HG03045 (cell line): ENCODE data around the gene RANBP3.
"Not testable (repeated sequence)": the region's sequence is repeated elsewhere in the genome, so short reads cannot be mapped to it uniquely, and the experiment has no call there.

ENCODE experiments used
- ATAC-seq: cut with Tn5 transposase; IDR thresholded peaks from one replicate; pipeline ENCODE4 v1.9.1; 2021; ENCODE audit warnings: mild to moderate bottlenecking, moderate library complexity; ENCODE audit not compliant: unreplicated experiment

The RANBP3 gene

DNA sequence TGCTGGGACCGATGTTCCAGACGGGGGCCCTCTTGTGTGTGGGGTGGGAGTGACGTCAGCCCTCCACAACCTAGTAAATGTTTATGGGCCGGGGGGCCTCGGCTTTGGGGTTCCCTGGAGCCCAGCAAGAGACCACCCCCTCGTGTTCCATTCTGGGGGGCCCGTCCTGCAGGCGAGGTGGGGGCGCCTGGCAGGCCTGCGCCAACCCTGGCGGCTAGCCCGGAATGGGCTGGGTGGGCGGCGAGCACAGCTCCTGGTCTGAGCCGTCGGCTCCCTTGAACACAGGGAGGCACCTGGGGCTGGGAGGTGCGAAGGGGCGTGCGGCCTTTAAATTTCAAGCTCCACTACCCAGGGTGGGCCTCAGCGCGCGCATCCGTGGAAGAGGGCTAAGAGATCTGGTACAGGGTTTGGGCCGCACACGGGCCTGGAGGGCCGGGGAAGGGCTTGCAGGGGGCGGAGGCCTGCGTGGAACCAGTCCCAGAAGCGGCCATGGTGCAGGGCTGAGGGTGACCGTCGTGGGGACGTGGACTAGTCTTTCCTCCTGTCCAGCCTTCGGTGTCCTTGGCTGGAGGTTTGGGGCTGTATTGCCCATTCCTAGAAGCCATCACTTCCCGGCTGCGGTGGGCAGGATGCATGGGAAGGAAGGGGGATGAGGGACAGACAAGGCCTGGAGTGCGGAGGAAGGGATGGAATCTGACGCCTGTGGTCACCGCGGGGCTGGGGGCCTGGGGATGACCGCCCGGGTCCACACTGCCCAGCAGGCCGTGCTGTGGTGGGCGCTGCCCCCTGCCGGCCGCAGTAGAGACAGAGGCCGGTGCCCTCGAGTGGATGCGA lies 85.8 kb downstream of the RANBP3 start:
- ATAC-seq, result no peak

DNA sequence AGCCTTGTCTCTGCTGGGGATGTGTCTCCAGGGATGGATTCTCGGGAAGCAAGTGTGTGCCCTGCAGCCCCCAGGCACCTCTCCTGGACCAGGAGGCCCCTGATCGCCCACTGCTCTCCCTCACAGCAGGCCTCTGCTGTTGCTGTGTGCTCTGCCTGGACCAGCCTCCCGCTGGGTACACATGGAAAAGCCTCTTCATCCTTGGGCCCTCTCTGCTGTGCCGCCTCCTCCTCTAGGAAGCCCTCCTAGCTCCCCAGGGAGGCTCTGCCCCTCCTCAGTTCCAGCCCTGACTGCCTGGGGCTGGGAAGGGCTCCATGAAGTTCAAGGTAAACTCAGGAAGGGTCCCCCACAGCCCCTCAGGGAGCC lies 86.4 kb downstream of the RANBP3 start:
- ATAC-seq, result no peak

DNA sequence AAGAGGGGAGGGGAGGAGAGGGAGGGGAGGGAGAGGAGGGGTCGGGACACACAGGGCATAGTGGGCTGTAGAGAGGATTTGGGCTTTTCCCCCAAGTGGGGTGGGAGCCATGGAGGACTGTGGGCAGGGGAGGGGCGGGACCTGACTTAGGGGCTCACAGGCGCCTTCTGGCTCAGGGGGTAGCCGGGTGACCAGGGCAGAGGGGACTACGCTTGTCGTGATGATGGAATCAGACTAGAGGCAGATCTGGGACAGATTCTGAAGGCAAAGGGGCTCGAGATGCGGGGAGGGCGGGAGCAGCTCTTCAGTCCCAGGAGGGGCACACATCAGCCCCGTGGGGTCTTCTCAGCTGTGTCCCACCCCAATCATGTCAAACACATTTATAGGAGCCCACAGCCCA lies 87.8 kb downstream of the RANBP3 start:
- no peak for ATAC-seq

DNA sequence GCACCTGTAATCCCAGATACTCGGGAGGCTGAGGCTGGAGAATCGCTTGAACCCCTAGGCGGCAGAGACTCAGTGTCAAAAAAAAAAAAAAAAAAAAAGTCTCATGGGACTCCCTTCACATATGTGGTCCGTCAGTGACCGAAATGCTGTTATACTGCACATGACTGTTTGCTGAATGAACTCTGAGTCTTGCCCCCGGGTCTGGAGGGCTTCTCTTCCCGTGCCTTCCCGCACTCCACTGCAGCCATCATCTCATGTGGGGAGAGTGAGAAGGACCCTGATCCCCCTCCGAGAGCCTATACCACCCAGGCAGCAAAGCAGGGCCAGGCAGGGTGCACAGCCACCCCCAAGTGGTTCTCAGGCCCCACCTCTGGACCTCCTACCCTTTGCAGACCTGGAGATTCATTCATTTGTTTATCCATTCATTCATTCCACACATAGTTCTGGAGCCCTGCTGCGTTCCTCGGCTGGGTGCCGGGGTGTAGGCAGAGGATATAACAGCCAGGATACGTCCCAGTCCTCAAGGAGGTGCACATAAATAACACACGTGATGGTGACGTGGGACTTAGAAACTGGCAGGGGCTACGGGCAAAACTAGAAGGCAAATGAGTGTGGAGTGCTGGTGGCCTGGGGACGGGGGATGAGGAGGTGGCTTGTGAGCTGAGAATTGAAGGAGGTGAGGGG lies 88.5 kb downstream of the RANBP3 start:
- ATAC-seq, result no peak

DNA sequence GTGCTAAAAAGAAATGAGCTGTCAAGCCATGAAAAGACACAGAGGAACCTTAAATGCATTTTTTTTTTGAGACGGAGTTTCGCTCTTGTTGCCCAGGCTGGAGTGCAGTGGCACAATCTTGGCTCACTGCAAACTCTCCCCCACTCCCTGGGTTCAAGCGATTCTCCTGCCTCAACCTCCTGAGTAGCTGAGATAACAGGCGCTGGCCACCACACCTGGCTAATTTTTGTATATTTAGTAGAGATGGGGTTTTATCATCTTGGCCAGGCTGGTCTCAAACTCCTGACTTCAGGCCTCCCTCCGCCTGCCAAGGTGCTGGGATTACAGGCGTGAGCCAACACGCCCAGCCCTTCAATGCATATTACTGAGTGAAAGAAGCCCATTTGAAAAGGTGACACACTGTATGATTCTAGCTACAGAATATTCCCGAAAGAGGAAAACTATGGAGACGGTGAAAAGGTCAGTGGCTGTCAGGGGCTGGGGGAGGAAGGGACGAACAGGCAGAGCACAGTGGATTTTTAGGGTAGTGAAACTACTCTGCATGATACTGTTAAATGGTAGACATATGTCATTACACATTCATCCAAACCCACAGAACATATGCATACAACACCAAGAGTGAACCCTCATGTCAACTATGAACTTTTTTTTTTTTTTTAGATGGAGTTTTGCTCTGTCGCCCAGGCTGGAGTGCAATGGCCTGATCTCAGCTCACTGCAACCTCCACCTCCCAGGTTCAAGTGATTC lies 93.7 kb downstream of the RANBP3 start:
- ATAC-seq, result not testable (repeated sequence)

DNA sequence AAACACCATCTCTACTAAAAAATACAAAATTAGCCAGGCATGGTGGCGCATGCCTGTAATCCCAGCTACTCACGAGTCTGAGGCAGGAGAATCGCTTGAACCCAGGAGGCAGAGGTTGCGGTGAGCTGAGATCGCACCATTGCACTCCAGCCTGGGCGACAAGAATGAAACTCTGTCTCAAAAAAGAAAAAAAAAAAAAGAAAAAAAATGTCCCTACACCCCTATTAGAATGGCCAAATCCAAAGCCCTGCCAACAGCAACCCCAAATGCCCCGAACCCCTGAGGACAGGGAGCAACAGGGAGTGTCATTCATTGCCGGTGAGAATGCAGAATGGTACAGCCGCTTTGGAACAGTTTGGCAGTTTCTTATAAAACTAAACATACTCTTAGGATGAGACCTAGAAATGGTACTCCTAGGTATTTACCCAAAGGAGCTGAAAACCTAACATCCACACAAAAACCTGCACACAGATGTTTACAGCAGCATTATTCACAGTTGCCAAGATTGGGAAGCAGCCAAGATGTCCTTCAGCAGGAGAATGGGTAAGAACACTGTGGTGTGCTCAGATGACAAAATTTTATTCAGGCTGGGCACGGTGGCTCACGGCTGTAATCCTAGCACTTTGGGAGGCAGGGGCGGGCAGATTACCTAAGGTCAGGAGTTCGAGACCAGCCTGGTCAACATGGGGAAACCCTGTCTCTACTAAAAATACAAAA lies 94.6 kb downstream of the RANBP3 start:
- not testable (repeated sequence) for ATAC-seq

DNA sequence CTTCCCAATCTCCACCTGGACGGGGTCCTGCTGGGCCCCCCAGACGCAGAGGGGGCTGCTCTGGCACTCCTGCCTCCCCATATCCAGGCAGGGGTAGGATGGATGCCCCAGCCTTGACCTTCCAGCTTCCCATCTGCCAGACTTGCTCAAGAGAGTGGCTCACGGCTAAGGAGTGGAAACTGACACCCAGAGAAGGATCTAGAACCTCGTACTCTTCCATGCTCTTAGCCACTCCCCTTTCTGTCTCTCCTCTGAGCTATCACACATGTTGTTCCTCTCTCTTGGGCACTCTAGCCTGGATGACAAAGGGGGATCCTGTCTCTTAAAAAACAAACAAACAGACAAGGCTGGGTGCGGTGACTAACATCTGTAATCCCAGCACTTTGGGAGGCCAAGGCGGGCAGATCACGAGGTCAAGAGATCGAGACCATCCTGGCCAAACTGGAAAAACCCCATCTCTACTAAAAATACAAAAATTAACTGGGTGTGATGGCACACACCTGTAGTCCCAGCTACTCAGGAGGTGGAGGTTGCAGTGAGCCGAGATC lies 95.4 kb downstream of the RANBP3 start:
- no peak for ATAC-seq

DNA sequence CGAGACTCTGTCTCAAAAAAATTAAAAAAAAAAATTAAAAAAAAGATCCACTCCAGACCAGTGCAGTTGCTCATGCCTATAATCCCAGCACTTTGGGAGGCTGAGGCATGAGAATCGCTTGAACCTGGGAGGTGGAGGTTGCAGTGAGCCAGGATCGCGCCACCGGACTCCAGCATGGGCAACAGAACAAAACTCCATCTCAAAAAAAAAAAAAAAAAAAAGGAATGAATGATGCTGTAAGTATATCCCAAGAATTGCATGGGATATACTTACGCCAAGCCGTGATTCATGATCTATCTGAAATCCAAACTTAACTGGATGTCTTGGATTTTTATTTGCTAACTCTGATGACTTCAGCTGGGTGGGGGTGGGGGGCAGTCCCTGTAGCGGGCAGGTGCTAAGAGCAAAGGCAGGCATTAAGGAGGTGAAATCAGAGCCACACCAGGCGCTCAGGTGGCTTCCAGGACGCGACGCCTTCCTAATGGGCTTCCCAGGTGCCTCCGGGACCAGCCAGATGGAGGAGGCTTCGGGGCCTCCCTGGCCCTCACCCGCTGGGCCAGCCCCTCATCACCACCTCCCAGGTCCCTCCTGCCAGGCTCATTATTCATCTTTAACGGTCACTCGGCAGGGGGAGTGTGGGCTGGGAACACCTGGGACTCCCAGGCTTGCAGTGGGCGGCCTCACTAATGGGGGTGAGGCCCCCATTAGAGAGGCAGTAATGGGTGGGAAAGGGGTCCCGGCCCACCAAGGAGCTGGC lies 96.2 kb downstream of the RANBP3 start:
- no peak for ATAC-seq

DNA sequence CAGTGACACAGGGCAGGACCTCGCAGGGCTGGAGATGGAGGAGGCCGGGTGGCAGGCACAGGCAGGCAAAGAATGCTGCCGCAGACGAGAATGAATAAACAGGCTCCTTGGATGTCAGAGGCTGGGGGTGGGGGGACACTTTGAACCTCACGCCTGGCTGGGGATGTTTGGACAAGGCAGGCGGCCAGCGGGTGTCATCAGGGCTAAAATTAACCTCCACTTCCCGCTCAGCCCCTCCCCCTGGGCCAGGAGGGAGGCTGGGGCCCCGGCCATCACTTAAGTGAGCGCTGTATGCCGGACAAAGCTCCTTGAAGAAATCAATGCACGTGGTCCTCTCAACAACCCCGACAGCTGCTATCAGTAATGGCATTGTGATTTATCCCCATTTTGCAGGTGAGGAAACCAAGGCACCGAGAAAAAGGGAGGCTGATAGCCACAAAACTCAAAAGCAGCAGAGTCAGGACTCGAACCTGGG lies 97.3 kb downstream of the RANBP3 start:
- no peak for ATAC-seq

DNA sequence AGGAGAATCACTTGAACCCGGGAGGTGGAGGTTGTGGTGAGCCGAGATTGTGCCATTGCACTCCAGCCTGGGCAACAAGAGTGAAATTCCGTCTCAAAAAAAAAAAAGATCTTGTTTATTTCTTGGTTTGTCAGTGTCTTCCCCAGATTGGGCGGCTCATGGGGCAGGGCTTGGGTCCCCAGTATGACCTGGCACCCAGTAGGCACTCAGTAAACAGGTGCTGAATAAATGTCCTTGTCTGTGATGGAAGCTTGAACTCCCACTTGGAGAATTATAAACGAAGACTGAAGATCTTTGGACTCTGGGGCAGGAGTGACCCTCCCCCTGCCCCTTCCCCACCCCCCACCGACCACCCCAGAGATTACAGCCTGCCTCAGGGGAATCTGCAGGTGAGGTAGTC lies 97.7 kb downstream of the RANBP3 start:
- no peak for ATAC-seq

DNA sequence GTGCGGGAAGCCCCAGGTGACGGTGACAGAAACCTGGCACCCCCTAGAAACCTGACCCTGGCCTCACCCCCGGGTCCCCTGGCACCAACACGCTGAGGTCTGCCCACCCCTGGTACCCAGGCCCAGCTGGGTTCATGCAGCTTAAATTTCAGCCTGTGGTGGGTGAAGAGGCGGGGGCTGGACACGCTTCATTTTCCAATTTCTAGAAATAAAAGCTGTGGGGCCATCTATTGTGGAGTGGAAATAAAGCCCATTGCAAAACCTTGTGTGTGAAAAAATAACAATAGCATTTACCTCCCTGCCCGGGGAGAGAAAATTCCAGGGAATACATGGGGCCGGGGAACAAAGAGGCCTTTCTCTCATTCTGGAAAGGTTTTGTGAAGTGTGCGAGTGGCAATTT lies 100.1 kb downstream of the RANBP3 start:
- no peak for ATAC-seq

DNA sequence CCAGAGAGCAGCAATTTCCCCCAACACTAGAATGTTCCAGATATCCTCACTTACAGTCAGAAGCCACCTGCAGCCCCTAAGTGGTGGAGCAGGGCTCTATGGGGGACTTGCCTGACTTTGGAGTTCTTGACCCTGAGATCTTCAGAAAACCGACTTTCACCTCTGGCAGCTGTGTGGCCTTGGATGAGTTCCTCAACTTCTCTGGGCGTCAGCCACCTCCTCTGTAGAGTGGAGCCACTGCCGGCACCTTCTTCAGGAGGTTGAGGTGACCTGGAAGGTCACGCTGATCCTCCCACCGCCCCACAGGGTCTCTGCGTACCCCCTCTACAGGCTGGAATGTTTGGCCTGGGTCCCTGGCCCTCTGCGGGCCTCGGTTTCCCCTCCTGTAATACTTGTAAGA lies 100.5 kb downstream of the RANBP3 start:
- ATAC-seq, result no peak

DNA sequence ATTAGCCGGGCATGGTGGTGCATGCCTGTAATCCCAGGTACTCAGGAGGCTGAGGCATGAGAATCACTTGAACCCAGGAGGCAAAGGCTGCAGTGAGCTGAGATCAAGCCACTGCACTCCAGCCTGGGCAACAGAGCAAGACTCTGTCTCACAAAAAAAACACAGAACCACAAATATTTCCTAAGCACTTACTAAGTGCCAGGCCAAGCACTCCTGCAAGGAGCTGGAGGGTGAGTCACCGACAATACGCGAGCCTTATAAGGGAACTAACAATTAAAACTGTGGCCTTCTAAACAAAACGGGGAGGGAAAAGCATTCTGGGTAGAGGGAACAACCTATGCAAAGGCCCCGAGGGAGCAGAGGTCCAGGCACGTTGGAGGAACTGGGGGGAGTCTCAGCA lies 103.4 kb downstream of the RANBP3 start:
- not testable (repeated sequence) for ATAC-seq

DNA sequence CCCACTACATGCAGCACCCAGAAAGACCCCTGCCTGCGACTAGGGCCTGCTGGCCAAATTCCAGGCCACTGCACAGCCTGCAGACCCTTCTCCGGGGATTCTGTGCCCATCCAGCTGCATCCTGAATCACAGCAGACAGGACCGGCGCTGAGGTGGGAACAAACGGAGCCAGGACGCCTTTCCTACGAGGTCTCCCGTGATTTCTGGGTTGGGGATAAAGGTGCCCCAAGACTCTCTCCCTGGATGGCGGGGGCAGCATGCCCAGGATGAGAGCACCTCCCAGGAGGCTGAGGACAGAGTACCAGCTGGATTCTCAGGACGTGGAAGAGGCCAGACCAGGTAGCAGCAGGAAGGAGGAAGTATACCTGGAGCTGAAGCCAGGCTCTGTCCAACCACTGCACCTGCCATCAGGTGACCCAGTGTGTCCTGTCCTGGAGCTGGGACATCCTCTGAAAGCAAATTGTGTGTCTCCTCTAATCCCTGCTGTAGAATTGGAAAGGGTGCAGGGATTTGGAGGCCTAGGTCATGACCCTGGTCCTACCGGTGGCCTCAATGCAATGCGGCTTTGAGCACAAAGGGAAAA lies 104.2 kb downstream of the RANBP3 start:
- no peak for ATAC-seq

DNA sequence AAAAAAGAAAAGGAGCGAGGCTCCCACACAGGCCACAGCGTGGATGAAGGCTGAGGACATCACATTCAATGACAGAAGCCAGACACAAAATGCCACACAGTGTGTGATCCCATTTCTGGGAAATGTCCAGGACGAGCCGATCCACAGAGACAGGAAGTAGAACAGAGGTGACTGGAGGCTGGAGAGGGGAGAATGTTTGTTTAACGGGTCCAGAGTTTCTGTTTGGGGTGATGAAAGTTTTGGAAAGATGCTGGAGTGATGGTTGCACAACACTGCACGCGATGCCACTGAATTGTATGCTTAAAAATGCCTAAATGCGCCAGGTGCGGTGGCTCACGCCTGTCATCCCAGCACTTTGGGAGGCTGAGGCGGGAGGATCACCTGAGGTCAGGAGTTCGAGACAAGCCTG lies 107.0 kb downstream of the RANBP3 start:
- ATAC-seq, result no peak

DNA sequence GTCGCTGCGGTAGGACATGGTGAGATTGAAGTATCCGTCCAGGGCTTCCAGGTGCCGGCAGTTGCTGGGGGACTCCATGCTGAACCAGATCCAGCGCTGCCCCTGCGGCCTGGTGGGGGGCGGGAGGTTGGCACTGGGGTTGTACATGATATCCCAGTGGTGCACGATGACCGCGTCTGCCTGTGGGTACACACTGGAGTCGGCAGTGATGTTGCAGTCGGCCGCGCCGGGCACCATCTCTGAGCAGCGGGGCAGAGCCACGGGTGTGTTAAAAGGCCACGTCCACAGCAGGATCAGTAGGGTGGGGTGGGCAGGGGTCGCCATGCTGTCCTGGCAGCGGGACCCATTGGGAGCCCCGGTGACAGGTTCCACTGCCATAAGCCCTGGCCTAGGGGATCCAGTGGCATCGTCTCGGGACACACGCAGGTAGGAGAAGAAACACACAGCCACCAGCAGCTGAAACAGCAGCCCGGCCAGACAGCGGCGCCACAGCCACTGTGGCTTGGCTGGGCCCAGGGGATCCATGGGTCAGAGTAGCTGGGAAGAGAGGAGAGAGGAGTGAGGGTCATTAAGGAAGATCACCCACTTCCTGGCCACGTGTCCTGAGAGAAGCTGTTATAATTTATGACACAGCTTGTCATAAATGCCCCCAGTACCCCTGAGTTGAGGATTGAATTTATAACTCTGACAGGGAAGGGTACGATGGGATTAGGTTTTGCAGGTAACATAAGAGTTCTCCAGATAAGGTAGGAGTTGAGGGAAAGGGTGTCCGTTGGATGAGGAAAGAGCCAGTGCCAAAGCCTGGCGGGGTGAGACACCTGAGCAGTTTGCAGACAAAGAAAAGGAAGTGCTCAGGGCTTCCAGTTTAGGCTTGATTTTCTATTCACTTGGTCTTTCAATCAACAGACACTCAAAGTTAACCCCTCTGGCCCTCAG lies 110.5 kb downstream of the RANBP3 start:
- ATAC-seq, result no peak
